Measurements from ENCODE around the gene PAFAH2.

GRCh38 chr1:25914074-25914995 lies 83.5 kb downstream of the PAFAH2 start:
- TF ChIP-seq EP300 (IDR thresholded peaks at IDR 0.05; ENCODE audit: borderline replicate concordance in 1 of 2, low read depth in 2 of 2, low read length in 2 of 2) (no peak), CTCF (IDR thresholded peaks at IDR 0.05; ENCODE audit: control extremely low read depth in 1 of 3, insufficient read depth in 1 of 3, low read depth in 1 of 3, low read length in 3 of 3) (no peak), EZH2 (IDR thresholded peaks at IDR 0.05; ENCODE audit: low read depth, low read length, severe bottlenecking) (no peak), MAX (IDR thresholded peaks at IDR 0.05) (no peak), POLR2AphosphoS5 (IDR thresholded peaks at IDR 0.05; ENCODE audit: low read depth, low read length) (no peak)

Measured in H1 (cell line).